GM23248 (cell line): ENCODE data around the gene NBEAL1.

ENCODE experiments used
- EZH2 ChIP-seq: fragments of 200-600 bp; sonication (generic); IDR thresholded peaks from 2 replicates; pipeline ENCODE4 v1.6.1; 2018; ENCODE audit warnings: antibody characterized with exemption, mild to moderate bottlenecking; ENCODE audit not compliant: insufficient read depth, poor library complexity, severe bottlenecking
- EZH2phosphoT487 ChIP-seq: fragments of 200-600 bp; sonication (generic); IDR thresholded peaks from 2 replicates; pipeline ENCODE4 v1.6.1; 2018; ENCODE audit warnings: antibody characterized with exemption, moderate library complexity, mild to moderate bottlenecking, low read depth; ENCODE audit not compliant: insufficient read depth

GRCh38 chr2:203052539-203052938 is 37.9 kb downstream of the NBEAL1 start:
- no peak for TF ChIP-seq EZH2
- no peak for TF ChIP-seq EZH2phosphoT487
